ENCODE data around the gene UBE2QL1.

The UBE2QL1 gene

DNA sequence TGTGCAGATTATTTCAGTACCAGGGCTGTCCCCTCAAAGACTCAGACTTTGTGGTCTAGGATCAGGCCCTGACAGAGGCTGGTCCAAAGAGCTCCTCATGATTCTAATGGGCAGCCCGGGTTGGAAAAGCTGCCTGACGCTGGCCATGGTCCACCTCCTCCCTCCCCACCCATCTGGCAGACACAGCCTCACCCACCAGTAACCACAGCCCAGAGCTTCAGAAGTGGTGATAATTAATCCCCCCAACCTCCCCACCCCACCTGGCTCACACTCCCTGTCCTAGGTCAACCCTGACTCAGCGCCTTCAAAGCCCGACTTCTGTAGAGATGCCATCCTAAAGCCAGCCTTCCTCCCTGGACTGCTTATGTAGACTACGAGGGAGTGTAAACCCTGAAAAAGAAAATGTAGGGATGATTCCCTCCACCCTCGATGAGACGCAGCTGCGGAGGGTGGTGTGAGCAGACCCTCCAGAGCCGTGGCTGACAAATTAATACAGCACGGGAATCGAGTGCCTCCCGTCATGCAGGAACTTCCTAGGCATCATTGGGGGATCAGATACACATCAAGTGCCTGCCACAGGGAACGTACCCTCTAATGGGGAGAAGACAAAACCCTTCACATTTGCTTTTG, 7.0 kb downstream of the UBE2QL1 start:
- no peak for DNase-seq

GRCh38 chr5:6456766-6457370, 8.2 kb downstream of the UBE2QL1 start:
- DNase-seq = no peak

DNA sequence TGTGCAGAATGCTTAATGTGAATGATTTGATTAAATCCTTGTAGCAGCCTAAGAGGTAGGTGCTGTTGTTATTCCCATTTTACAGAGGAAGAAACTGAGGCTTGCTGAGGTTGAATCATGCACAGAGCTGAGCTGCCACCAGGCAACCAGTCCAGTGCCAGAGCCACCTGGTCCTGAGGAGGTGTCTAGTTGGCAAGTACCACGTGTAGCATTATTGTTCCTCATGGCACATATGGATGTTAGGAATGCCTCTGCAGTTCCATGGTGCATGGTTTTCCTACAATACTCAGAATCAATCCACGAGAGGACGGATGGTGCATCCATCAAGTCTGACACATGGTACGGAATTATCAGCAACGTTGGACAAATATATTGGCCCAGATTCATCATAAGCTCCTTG, 8.9 kb downstream of the UBE2QL1 start:
- DNase-seq = no peak

GRCh38 chr5:6458833-6459232, 10.2 kb downstream of the UBE2QL1 start:
- no peak for DNase-seq

- DNase-seq = no peak
These were observed 11.2 kb downstream of the UBE2QL1 start for GRCh38 chr5:6459896-6460295.

- no peak for DNase-seq
These were observed 12.3 kb downstream of the UBE2QL1 start for GRCh38 chr5:6461006-6461405.

DNA sequence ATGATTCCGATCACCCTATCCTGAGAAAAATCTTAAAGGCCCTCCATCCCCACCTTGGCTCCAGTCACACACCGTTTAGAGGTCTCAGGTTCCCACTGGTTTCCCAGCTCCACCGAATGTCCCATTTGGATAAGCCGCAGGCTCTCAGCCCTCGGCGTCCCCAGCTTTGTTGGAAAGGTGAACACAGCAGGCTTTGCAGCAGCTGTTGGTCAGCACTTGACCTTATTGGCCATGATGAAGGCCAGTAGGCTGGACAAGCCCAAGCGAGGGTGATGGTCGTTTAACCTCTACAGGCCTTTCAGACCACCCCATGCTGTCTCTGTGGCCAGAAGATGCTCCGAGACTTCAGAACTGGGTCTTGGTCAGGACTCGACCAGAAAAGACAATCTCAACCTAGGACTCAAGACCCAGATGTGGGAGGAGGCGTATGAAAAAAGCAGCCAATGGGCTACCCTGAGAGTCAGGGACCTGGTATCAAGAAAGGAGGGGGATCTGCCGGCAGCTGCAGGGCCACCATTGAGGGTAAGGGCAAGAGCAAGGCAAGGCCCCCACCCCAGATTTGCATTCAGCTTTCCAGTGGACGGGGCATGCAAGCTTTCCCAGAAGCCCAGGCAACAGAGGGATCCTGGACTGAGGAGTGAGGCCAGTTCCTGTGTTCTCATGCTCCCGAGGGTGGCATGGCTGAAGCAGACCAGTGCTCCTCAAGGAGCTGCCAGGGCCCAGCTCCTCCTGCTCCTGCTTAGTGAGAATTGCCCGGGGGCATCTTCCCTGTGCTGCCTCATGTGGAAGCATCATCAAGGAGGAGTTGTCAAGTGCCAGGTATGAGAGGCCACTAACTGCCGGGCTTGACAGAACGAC, 13.4 kb downstream of the UBE2QL1 start:
- DNase-seq = no peak

- DNase-seq = no peak
These were observed 14.0 kb downstream of the UBE2QL1 start for GRCh38 chr5:6462671-6463070.

DNA sequence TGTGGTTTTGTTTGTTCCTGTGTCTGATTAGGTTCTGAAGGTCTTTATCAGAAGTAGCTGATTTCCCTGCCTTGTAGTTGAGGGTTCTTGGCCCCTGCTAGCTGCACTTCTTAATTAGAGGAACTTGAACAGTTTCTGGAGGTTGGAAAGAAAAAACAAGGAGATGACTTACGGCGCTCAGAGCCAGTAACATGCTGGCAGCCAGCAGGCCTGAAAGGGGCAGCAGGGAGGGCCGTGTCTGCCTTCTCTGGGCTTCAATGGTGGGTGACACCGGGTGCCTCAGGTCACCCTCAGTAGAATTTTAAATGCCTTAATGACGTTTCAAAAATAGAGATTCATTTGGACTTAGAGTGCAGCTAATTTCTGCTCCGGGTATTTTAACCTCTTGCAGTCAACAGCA, 15.8 kb downstream of the UBE2QL1 start:
- no peak for DNase-seq

DNA sequence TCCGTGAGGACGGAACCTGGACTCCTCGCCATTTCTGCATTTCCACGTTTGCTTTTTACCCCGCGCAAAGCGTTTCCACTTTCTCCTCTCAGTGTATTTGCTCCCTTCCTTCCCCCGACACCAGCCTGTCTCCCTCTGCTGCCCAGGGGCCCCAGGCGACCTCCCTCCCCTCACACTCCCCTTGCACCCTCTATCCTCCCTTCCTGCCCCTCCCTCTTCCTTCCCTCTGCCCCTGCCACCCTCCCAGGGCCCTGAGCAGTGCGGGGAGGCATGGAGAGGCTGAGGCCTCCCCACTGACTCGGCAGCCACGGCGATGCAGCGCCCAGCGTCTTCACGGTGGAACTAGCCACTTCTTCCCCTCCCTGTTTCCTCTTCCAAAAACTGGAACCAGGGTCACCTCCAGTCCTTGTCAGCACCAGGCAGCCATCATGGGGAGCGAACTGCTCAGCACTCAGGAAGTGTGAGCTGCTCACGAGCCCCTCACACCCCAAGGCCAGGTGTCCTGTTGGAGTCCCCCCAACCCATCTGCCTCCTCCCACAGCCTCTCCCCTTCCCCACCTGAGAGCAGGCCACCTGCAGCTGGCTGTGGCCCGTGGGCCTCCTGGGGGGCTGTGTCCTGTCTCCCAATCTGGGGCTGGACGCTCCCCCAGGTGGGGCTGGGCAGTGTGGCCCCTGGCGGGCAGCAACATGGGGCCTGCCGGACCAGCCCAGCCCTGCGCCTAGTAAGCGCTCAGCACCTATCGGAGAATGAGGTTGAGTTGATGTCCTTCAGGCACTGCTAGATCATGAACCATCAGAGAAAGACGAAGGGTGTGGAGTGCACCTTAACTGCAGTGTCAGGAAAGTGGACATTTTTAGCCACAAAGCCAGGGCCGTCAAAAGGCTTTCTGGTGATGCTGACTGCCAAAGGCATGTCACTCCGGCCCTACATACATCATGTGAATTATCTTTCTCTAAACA, 17.5 kb downstream of the UBE2QL1 start:
- DNase-seq = no peak

DNA sequence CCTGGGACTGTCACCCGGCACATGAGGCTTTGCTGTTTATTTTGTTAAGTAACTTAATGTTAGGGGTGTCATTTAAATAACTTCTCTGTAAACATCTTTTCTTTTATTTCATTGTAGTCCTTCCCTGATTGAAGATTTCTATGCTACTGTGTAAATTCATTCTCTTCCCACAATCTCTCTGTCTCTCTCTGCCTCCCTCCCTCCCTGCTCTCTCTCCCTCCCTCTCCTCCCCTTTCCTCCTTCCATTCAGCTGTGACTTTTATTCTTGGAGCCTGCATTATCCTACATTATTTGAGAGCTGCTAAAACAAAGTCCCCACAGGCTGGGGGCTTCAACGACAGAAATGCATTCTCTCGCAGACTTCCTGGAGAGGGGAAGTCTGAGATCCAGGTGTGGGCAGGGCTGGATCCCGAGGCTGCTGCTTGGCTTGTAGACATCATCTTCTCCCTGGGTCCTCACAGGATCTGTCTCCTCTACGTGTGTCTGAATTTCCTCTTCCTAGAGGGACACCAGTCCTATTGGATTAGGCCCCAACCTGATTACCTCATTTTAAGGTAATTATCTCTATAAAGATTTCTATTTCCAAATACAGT, 18.4 kb downstream of the UBE2QL1 start:
- no peak for DNase-seq

DNA sequence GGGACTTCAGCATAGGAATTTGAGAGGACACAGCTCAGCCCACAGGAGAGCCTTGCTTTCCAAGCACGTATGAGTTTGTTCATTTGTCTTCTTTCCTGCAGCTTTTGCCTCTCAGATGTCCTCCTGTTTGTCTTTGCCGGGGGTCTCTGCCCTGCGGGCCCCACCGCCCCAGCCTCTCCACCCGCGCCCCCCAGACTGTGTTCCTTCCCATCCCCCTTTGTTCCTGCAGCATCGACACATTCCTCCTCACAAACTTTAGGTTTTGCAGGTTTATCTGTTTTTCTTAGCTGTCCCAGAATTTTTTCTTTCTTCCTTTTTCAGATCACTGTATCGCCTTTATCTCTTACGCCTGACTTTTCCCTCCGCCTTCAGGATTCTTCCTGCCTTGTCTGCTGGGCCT, 18.9 kb downstream of the UBE2QL1 start:
- DNase-seq = no peak

DNA sequence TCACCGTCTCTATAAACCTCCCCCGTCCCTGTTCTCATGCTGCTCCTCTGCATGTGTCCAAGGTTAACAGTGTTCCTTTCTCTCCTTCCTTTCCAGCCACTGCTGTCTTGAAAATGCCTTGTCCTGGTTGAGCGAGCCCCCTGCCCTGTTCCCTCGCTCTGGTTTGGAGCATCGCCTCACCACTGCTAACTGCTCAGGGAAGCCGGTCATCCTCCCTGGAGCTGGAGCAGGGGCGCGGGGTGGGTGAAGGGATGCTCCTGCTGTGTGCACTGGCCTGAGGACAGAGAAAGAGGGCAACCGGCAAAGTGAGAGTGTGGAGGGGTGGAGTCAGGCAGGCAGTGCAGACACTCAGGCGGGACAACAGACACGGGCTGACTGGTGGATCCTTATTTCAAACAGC, 19.4 kb downstream of the UBE2QL1 start:
- no peak for DNase-seq

- no peak for DNase-seq
These were observed 20.2 kb downstream of the UBE2QL1 start for GRCh38 chr5:6468870-6469269.

DNA sequence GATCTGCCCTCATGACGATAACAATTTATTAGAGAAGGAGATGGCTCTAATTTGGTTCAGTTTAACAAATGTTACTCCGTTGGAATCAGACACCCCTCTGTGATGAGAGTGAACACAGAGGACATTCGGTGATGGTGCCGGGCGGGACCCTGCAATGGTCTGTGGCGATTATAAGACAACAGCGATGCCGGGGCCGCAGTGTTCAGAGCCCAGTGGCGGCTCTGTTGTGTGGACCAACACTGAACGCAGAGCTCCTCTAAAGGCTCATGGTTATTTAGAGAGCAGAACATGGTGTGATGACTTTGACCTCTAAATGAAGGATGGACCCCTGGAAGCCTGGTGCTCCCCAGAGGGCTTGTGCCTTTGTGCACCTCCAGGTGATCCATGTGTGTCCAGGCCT, 21.2 kb downstream of the UBE2QL1 start:
- DNase-seq = no peak

DNA sequence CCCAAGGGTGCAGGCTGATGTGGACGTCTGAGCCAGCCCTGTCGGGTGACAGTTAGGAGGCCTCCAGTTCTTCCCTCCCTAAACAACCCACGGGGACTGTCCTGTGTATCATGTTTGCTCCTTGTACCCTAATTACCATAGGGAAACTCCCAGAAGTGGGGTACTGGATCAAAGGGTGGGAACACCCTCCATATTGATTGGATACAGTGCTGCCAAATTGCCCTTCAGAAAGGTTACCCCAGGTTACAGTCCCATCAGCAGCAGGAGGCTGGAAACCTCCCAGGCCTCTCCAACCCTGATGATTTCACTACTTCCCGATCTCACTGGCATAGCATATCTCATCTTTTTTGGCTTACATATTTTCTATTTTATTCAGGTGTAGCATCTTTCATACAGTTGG, 22.0 kb downstream of the UBE2QL1 start:
- no peak for DNase-seq

- no peak for DNase-seq
These were observed 22.6 kb downstream of the UBE2QL1 start for GRCh38 chr5:6471252-6471651.

DNA sequence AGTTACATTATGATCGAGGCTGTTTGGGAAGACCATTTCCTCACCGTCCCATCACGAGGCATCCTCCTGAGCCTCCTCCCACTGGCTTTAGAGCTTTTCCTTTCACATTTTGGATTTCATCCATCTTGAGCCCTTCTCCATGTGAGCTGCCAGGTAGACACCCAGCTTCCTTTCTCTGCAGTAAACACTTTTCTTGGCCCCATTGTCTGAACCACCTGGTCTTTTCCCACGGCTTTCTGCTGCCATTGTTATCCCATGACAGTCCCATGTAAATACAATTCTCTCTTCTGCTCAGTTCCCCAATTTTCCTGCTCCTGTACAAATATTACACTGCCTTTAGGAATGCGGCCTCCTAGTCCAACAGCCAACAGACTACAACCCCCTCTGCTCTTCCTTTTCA, 24.1 kb downstream of the UBE2QL1 start:
- no peak for DNase-seq

- DNase-seq = no peak
These were observed 24.6 kb downstream of the UBE2QL1 start for GRCh38 chr5:6473284-6473683.

- no peak for DNase-seq
These were observed 27.1 kb downstream of the UBE2QL1 start for GRCh38 chr5:6475626-6476312.

GRCh38 chr5:6476313-6476661, 27.6 kb downstream of the UBE2QL1 start:
- no peak for DNase-seq

DNA sequence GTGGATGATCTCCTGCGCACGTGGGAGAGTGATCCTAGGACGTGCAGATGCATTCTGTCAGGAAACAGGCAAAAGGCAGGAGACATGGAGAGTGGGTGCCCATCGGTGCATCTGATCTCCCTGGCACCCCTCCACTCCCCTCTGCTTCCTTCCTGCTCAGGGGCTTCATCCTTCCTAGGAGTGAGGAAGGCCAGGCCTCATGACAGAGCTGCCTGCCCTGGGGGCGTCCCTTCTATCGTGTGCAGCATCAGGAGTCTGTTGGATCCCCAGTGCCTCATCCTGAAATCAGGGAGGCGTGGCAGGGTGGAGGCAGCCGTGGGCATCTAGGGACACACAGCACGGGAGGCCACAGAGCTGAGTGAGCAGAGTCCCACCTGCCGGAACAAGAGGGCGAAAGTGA, 30.1 kb downstream of the UBE2QL1 start:
- DNase-seq = no peak

Measured in activated CD4-positive, alpha-beta T cell treated with anti-CD3 and anti-CD28 coated beads, Interleukin-10, Interleukin-2, amounts not matched to agents 100 ng/mL and 50 ng/mL, durations not matched to agents 16 hours and 8 hours (primary cell).